Stimulated activated CD4-positive, alpha-beta T cell treated with anti-CD3 and anti-CD28 coated beads, Interleukin-15, amount 100 ng/mL, for 48 hours (primary cell): ENCODE data around the gene ARL3.

Experiments used
- DNase-seq, 2 donors: peaks; one replicate each; pipeline ENCODE4 v3.0.0-alpha.2; 2020; ENCODE audit warnings: low read depth in 2 of 2

ARL3 gene

GRCh38 chr10:102651455-102652169 lies 62.6 kb downstream of the ARL3 start:
- no peak for DNase-seq

GRCh38 chr10:102650655-102651454 lies 63.3 kb downstream of the ARL3 start:
- no peak for DNase-seq

GRCh38 chr10:102649797-102650654 lies 64.2 kb downstream of the ARL3 start:
- DNase-seq = no peak

GRCh38 chr10:102648889-102649796 lies 65.1 kb downstream of the ARL3 start:
- no peak for DNase-seq

GRCh38 chr10:102648269-102648888 lies 65.8 kb downstream of the ARL3 start:
- DNase-seq = no peak

- DNase-seq = no peak
Observed at GRCh38 chr10:102647443-102648268, 66.5 kb downstream of the ARL3 start.

- peak in 1 of 2 donors; percentile 44 for DNase-seq
Observed at GRCh38 chr10:102646610-102647442, 67.4 kb downstream of the ARL3 start.

- DNase-seq = peak in 1 of 2 donors; percentile 66
Observed at GRCh38 chr10:102645741-102646609, 68.2 kb downstream of the ARL3 start.

- no peak for DNase-seq
Observed at GRCh38 chr10:102645388-102645740, 68.8 kb downstream of the ARL3 start.

- DNase-seq = peak; percentile 70 to 73
Observed at GRCh38 chr10:102644646-102645387, 69.4 kb downstream of the ARL3 start.

GRCh38 chr10:102644066-102644645 lies 70.0 kb downstream of the ARL3 start, which contains the start of gene TRIM8:
Gene TRIM8, plus strand, starts transcription at chr10:102644479. Its CDS starts 139 bp downstream, at chr10:102644618.
- DNase-seq = peak in 1 of 2 donors; percentile 47

- DNase-seq = peak in 1 of 2 donors; percentile 33
Observed at GRCh38 chr10:102643336-102644065, 70.7 kb downstream of the ARL3 start.

GRCh38 chr10:102642736-102643335 lies 71.4 kb downstream of the ARL3 start:
- DNase-seq = peak in 1 of 2 donors; percentile 29

GRCh38 chr10:102641880-102642735 lies 72.1 kb downstream of the ARL3 start:
- DNase-seq = peak; percentile 94 to 96

GRCh38 chr10:102641402-102641801 lies 72.8 kb downstream of the ARL3 start:
- DNase-seq = no peak
